SH-SY5Y (cell line): ENCODE results near the gene PRRC2A.

Experiments
- GATA2 ChIP-seq: IDR thresholded peaks from 2 replicates; pipeline ENCODE4 v1.6.1; 2011; ENCODE audit warnings: mild to moderate bottlenecking, low read depth, low read length
- GATA3 ChIP-seq: IDR thresholded peaks from 2 replicates; pipeline ENCODE4 v1.6.1; 2011; ENCODE audit warnings: low read depth, mild to moderate bottlenecking, low read length, moderate library complexity

DNA sequence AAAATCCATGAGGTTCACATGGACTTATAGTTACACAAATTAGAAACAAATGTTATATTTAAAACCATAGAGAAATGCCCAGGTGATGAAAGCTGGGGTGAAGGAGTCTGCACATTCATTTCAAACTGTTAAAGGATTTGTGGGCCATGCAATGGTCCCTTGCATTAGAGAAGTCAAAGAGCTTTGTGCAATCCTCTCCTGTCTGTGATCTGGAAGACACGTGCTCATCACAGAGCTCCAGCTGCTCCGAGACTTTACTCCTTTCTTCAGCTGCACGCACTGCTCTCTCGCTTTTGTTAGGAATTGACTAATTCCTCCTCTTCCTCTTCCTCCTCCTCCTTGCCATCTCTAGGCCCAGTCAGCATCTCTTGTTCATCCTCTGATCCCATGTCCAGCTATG is 9.5 kb upstream of the PRRC2A start:
- no peak for TF ChIP-seq GATA3
- no peak for TF ChIP-seq GATA2
